ACHN (cell line): ENCODE results near the gene BLOC1S1.

Source experiments
- DNase-seq: peaks from one replicate; pipeline ENCODE4 v3.0.0-alpha.2; 2015
- in situ Hi-C: cut with HindIII; loops from 2 replicates; pipeline ENCODE4 v1.10.0; 2017; ENCODE audit warnings: low sequenced_read_pairs, low pct_ligation_motif_present, low pct_unique_long_range_greater_than_20kb

Gene BLOC1S1

GRCh38 chr12:55706568-55707218 lies 9.2 kb upstream of the BLOC1S1 start:
- in situ Hi-C loops, result no loop called here
- DNase-seq, result no peak

GRCh38 chr12:55707219-55707671 lies 8.6 kb upstream of the BLOC1S1 start:
- in situ Hi-C loops, result no loop called here

GRCh38 chr12:55707841-55708694 lies 7.8 kb upstream of the BLOC1S1 start, which contains the start of gene ITGA7:
TSS of gene ITGA7 (minus strand) at chr12:55707904. CDS start at chr12:55707682, 222 bp downstream.
- in situ Hi-C loops, result no loop called here
- peak; percentile 83 for DNase-seq

More at GRCh38 chr12:55707219-55707671, 8.6 kb upstream of the BLOC1S1 start:
- peak; percentile 35 for DNase-seq

DNA sequence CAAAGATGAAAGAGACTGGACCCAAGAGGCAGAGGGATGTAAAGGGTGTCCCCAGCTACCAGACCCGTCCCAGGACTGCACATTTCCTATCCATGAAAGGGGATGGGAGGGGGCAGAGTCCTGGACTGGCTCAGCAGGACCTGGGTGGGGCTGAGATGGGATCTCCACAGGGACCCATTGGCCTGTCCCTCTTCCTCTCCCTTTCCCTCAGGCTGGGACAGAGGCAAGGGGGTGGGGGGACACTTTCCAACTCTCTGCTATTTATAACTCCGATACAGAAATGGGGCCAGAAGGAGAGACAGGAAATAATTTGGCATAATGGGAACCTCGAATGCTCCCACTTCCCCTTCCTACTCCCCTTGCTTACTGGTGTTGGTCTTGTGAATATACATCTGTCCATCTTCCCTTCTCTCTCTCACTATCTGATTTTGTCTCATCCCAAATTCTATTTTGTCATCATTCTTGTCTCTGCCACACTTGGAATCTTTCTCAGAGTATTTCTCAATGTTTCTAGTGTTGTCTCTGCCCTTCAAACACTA lies 7.1 kb upstream of the BLOC1S1 start:
- in situ Hi-C loops, result no loop called here

GRCh38 chr12:55711786-55712553 lies 3.9 kb upstream of the BLOC1S1 start:
- in situ Hi-C loops, result no loop called here

More for the DNA sequence above, 7.1 kb upstream of the BLOC1S1 start:
- no peak for DNase-seq

DNA sequence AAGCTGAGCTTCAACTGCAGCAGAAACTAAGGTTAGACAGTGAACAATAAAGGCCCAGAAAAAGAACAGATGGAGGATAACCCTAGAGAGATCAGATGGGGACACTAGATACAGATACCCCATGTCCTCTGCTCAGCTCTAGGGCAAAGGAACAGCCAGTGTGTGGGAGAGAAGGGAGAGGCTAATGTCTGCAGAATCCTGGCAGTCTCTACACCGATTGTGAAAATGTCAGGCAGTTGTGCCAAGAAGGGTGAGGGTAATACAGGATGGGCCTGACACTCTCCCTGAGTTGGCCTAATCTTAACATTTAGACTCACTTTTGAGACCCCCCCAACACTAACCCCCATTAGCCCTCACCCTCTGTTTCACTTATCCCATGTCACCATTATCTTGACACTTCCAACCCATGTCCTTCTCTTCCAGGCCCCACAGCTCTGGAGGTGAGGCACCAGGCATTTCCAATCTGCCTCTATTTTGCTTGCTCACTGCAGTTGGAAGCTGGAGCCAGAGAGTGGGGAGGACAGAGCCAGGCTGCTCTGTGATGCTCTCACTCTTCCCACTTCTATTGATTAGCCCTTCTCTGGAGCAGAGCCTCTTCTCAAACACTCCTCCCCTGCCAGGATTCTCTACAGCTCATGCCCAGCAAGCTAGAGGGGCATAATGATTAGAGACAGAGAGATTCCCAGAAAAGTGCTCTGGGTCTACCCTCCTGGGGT lies 3.0 kb upstream of the BLOC1S1 start:
- DNase-seq, result no peak
- in situ Hi-C loops, result no loop called here

More at GRCh38 chr12:55711786-55712553, 3.9 kb upstream of the BLOC1S1 start:
- no peak for DNase-seq

- in situ Hi-C loops, result no loop called here
- no peak for DNase-seq
Measured at GRCh38 chr12:55713721-55714120, 2.1 kb upstream of the BLOC1S1 start.

DNA sequence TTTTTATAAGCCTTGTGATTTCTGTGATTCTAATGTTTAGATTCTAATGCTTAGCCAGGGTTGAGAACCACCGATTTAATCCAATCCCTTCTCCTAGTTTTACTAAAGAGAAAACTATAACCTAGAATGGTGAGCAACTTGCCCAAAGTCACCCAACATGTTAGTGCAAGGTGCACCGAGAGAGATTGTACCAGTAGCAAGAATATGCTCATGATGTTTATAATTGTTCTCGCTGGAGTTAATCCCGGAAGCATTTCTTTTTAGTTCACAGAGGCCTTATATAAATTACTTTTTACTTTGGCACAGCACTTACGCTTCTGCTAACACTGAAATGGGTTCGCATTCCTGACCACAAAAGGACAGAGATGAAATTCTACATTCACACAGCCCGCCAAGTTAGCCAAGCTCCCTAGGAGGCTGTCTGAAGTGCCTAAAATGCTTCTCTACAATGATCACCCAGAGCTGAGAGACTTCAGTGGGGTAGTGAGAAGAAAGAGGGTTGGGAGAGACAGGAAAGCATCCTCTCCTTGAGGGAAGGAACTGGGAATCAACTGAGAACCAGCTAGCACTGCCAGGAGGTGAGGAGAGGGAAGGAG lies 579 bp upstream of the BLOC1S1 start:
- no peak for DNase-seq

DNA sequence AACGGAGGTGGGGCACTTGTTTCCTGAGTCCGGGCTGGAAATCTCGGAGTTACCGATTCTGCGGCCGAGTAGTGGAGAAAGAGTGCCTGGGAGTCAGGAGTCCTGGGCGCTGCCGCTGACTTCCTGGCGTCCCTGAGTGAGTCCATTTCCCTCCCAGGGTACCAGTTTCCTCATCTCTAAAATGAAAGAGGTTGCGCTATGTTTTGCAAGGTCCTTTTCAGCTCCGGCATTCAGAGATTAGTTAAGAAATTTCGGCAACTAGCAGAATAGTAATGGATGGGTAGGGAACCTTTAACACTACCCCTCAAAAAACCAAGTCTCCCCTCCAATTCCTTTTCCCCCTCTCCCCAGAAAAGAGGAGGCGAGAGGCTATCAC lies 724 bp downstream of the BLOC1S1 start:
- no peak for DNase-seq
- in situ Hi-C loops, result no loop called here

More for the DNA sequence above, 579 bp upstream of the BLOC1S1 start:
- in situ Hi-C loops, result no loop called here

DNA sequence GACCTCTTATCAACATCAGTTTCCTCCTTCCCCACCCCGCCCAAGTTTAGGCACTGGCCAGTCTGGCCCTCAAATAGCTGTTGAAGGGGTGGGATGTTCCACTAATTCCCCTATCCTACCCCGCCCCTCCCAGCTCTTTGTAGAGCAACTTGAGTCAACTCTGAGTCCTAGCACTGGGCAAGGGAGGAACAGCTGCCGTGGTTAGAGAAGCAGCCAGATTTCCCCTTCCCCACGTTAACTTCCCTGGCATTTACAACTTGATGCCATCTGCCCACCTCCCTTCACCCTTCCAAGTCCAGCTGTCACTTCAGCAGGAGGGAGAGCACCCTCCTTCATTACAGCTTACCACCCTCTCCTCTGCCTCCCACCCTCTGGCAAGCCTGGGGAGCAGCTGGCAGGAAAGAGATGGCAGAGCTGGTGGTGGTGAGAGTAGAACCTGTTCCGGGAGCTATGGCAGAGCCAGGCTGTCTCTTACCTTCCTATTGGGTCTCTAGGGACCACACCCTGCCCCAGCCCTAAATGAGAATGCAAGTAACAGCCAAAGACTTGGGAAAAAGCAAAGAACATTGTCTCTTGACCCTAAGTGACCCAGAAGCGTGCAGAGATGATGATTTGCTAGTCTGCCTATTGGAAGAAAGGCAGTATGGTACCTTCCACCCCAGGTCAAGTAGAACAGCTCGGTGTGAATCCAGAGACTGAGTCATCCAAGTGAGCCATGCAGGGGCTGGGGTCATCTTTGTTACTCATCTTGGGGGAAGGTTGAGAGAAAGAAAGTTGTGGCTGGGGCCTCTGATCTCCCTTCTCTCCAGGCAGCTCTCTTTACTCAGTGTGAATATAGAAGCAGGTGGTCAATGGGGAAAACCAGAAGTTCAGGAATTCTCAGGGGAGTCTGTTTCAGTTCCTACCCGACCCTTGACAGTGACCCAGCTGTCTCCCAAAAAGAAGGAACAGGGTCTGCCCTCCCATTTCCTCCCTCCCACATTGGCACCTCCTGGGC lies 1.5 kb downstream of the BLOC1S1 start:
- in situ Hi-C loops, result no loop called here
- peak; percentile 66 for DNase-seq

- DNase-seq, result no peak
- in situ Hi-C loops, result no loop called here
Measured at GRCh38 chr12:55718015-55718414, 2.2 kb downstream of the BLOC1S1 start.

DNA sequence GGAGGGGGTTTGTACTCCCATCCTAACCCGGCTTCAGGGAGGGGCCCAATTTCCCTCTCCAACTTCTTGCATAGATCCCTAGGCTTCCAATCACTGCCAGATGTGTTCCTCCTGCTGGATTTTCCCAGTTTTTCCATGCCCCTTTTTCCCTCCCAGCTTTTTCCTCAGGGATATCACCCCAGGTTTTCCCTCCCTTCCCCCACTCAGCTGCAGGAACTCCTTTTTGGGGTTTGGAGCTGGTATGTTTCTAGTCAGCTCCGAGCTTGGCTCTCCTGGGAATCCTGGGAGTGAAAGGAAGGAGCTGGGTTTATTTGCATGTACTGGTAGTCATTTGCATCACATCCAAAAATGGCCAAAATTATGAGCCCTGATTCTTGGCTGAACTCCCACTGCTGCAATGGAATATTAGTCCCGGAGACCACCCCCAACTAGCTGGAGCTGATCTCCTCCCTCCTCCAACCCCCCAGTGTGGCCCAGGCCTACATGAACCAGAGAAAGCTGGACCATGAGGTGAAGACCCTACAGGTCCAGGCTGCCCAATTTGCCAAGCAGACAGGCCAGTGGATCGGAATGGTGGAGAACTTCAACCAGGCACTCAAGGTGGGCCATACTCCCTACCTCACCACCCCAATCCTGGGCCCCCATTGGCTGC lies 2.9 kb downstream of the BLOC1S1 start:
- in situ Hi-C loops, result no loop called here
- DNase-seq, result no peak

- DNase-seq, result no peak
- in situ Hi-C loops, result no loop called here
Measured at GRCh38 chr12:55719371-55719770, 3.5 kb downstream of the BLOC1S1 start.

GRCh38 chr12:55720071-55720564 lies 4.3 kb downstream of the BLOC1S1 start, which contains the start of gene RDH5:
TSS of gene RDH5 (plus strand) at chr12:55720393. CDS start at chr12:55721185, 792 bp downstream.
- peak; percentile 84 for DNase-seq
- in situ Hi-C loops, result no loop called here

GRCh38 chr12:55720894-55721444 lies 5.1 kb downstream of the BLOC1S1 start:
- DNase-seq, result peak; percentile 97
- in situ Hi-C loops, result no loop called here
